ENCODE data around the gene NR3C2.

The NR3C2 gene

GRCh38 chr4:148056879-148057278, 385.3 kb downstream of the NR3C2 start:
- DNase-seq (ENCODE audit: low read depth, low spot score), result peak; percentile 40

- no peak for DNase-seq (ENCODE audit: low read depth, low spot score)
These were observed 386.4 kb downstream of the NR3C2 start for GRCh38 chr4:148055844-148056243.

- DNase-seq (ENCODE audit: low read depth, low spot score), result no peak
These were observed 387.9 kb downstream of the NR3C2 start for GRCh38 chr4:148054275-148054674.

- DNase-seq (ENCODE audit: low read depth, low spot score), result no peak
These were observed 388.8 kb downstream of the NR3C2 start for GRCh38 chr4:148053298-148054003.

- no peak for DNase-seq (ENCODE audit: low read depth, low spot score)
These were observed 389.8 kb downstream of the NR3C2 start for GRCh38 chr4:148052448-148052847.

GRCh38 chr4:148051403-148051802, 390.8 kb downstream of the NR3C2 start:
- DNase-seq (ENCODE audit: low read depth, low spot score), result no peak

GRCh38 chr4:148048598-148048997, 393.6 kb downstream of the NR3C2 start:
- no peak for DNase-seq (ENCODE audit: low read depth, low spot score)

- no peak for DNase-seq (ENCODE audit: low read depth, low spot score)
These were observed 397.3 kb downstream of the NR3C2 start for GRCh38 chr4:148044912-148045352.

- DNase-seq (ENCODE audit: low read depth, low spot score), result no peak
These were observed 397.9 kb downstream of the NR3C2 start for GRCh38 chr4:148044089-148044911.

GRCh38 chr4:148041606-148042329, 400.4 kb downstream of the NR3C2 start:
- DNase-seq (ENCODE audit: low read depth, low spot score), result no peak

- no peak for DNase-seq (ENCODE audit: low read depth, low spot score)
These were observed 407.4 kb downstream of the NR3C2 start for GRCh38 chr4:148034813-148035212.

GRCh38 chr4:148030193-148030873, 411.9 kb downstream of the NR3C2 start:
- DNase-seq (ENCODE audit: low read depth, low spot score), result no peak

GRCh38 chr4:148029781-148030180, 412.4 kb downstream of the NR3C2 start:
- DNase-seq (ENCODE audit: low read depth, low spot score), result no peak
